ENCODE results near the gene ATP2C1. TPM values are rescaled to one million over a fixed set of nuclear protein-coding genes. Genes with fewer than 3 reads are reported as not detected.

The ATP2C1 gene
- total and polyA plus RNA-seq, 2 of the 13 experiments (the other 11 are each of a cell fraction or from before 2014, with no cell fraction given) = 32.4 to 37.6 TPM

GRCh38 chr3:130893376-130894129, at the start of gene ATP2C1 (continued):
- no peak; the same call in 1 of the 2 replicates for TF ChIP-seq YEATS2 (CRISPR knock-in tag; IDR thresholded peaks at IDR 0.05; ENCODE audit: borderline replicate concordance)
- peak; percentile 75; the same call in 1 of the 2 replicates for TF ChIP-seq ZNF879 (CRISPR knock-in tag; IDR thresholded peaks at IDR 0.05)
- no peak for TF ChIP-seq ATF2 (CRISPR knock-in tag; IDR thresholded peaks at IDR 0.05)
- TF ChIP-seq ZNF18 (CRISPR knock-in tag; IDR thresholded peaks at IDR 0.05; ENCODE audit: insufficient replicate concordance) = no peak
- TF ChIP-seq ZNF616 (CRISPR knock-in tag; IDR thresholded peaks at IDR 0.05; ENCODE audit: low read depth) = no peak
- TF ChIP-seq ZNF646 (CRISPR knock-in tag; IDR thresholded peaks at IDR 0.05) = no peak
- 0 out of 2 replicates have a peak, but pooled peaks have one; percentile 1 for TF ChIP-seq DRAP1 (CRISPR knock-in tag; IDR thresholded peaks at IDR 0.05)
- TF ChIP-seq KLF6 (CRISPR knock-in tag; IDR thresholded peaks at IDR 0.05) = no peak
- no peak for TF ChIP-seq ZSCAN12 (CRISPR knock-in tag; IDR thresholded peaks at IDR 0.05)
- 0 out of 2 replicates have a peak, but pooled peaks have one; percentile 76 for TF ChIP-seq ZNF44 (CRISPR knock-in tag; IDR thresholded peaks at IDR 0.05)
- TF ChIP-seq NCOA2 (CRISPR knock-in tag; IDR thresholded peaks at IDR 0.05) = no peak
- no peak for TF ChIP-seq SNAPC5 (CRISPR knock-in tag; IDR thresholded peaks at IDR 0.05; ENCODE audit: borderline replicate concordance)
- TF ChIP-seq ZBTB2 (CRISPR knock-in tag; IDR thresholded peaks at IDR 0.05; ENCODE audit: low read depth) = peak; percentile 72
- no peak for TF ChIP-seq THRA (CRISPR knock-in tag; IDR thresholded peaks at IDR 0.05; ENCODE audit: borderline replicate concordance)
- TF ChIP-seq REL (CRISPR knock-in tag; conservative IDR thresholded peaks at IDR 0.05) = no peak

Data from HepG2 (cell line).